PC-3 (cell line): ENCODE data around the gene FYTTD1.

Experiments
- CTCF ChIP-seq: fragments of 300-600 bp; sonication (generic); conservative IDR thresholded peaks from 2 replicates; pipeline ENCODE4 v1.5.1; 2017; ENCODE audit warnings: antibody characterized with exemption, low read depth, mild to moderate bottlenecking, low read length
- EZH2 ChIP-seq: fragments of 300-600 bp; sonication (generic); IDR thresholded peaks from one replicate; pipeline ENCODE4 v1.6.1; 2017; ENCODE audit warnings: antibody characterized with exemption, mild to moderate bottlenecking, low read length; ENCODE audit not compliant: unreplicated experiment
- EZH2phosphoT487 ChIP-seq: fragments of 300-600 bp; sonication (generic); IDR thresholded peaks from 2 replicates; pipeline ENCODE4 v1.6.1; 2018; ENCODE audit warnings: mild to moderate bottlenecking, antibody characterized with exemption, low read length, borderline replicate concordance

- TF ChIP-seq CTCF, result no peak
- no peak for TF ChIP-seq EZH2
- TF ChIP-seq EZH2phosphoT487, result no peak
Measured at GRCh38 chr3:197775317-197775716, 25.6 kb downstream of the FYTTD1 start.
